ACHN (cell line): ENCODE data around the gene CAPN11.
"Not testable (repeated sequence)": the region's sequence is repeated elsewhere in the genome, so short reads cannot be mapped to it uniquely, and the experiment has no call there.

Experiments used
- DNase-seq: peaks from one replicate; pipeline ENCODE4 v3.0.0-alpha.2; 2015
- in situ Hi-C: cut with HindIII; loops from 2 replicates; pipeline ENCODE4 v1.10.0; 2017; ENCODE audit warnings: low sequenced_read_pairs, low pct_ligation_motif_present, low pct_unique_long_range_greater_than_20kb

CAPN11 gene

DNA sequence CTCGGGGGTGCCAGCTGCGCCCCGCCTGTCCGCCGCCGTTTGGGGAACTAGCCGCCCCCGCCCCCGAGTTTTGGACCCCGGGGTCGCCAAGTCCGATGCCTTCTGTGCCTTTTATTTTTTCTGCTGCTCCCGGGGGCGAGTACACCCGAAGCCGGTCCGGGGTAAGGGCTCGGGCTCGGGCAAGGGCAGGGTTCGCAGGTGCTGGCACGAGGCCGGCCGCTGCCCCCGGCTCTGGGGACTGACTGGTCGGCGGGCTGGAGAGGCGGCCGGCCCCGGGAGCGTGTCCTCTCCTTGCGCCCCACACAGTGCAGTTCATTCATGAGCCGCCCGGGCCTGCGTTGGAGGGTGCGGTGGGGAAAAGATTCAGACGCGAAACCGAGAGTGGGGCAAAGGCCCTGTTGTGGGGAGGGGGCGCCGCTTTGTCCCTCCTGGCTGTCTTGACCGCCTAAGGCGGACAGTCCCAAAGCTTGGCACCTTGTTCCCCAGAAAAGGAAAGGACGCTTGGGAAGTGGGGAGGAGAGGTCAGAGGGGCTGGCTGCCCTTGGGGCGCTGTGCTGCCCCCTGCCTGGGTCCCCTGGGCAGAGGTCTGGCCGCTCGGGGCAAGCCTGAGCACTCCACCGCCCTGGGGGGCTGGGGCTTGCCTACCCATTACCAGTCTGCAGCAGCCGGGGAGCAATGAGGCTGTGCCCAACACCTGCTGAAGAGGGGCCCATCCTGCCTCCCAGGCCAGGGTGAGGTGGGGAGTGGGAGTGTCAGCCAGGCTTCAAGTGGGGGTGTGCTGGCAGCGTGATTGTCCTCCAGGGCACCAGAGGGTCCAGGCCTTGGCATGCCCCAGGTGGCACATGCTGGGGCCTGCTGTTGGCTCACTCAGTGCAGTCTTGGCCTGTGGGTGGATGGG lies 30.4 kb upstream of the CAPN11 start:
- in situ Hi-C loops = no loop called here
- peak; percentile 46 for DNase-seq

DNA sequence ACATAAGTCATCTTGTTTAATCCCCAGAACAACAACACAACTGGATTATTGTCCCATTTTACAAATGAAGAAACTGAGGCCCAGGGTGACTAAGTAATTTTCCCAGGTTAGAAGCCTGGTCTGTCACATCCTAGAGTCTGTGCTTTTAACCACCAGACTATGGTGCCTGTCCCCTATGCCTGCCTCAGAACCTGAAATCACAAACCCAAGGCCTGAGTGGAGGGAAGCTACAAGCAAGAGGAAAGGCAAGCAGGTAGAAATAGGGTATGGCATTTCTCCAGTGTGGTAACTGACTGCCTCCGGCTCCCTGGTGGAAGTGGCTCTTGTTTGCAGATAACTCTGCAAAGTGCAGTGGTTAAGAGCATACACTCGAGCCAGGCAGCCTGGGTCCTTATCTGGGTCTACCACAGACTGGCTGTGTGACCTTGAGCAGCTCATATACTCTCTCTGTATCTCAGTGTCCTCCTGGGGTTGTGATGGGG lies 28.7 kb upstream of the CAPN11 start:
- no peak for DNase-seq
- in situ Hi-C loops = no loop called here

- DNase-seq = no peak
- in situ Hi-C loops = no loop called here
Observed at GRCh38 chr6:44131892-44132291, 26.7 kb upstream of the CAPN11 start.

GRCh38 chr6:44132476-44132875 lies 26.1 kb upstream of the CAPN11 start:
- in situ Hi-C loops = no loop called here
- DNase-seq = no peak

DNA sequence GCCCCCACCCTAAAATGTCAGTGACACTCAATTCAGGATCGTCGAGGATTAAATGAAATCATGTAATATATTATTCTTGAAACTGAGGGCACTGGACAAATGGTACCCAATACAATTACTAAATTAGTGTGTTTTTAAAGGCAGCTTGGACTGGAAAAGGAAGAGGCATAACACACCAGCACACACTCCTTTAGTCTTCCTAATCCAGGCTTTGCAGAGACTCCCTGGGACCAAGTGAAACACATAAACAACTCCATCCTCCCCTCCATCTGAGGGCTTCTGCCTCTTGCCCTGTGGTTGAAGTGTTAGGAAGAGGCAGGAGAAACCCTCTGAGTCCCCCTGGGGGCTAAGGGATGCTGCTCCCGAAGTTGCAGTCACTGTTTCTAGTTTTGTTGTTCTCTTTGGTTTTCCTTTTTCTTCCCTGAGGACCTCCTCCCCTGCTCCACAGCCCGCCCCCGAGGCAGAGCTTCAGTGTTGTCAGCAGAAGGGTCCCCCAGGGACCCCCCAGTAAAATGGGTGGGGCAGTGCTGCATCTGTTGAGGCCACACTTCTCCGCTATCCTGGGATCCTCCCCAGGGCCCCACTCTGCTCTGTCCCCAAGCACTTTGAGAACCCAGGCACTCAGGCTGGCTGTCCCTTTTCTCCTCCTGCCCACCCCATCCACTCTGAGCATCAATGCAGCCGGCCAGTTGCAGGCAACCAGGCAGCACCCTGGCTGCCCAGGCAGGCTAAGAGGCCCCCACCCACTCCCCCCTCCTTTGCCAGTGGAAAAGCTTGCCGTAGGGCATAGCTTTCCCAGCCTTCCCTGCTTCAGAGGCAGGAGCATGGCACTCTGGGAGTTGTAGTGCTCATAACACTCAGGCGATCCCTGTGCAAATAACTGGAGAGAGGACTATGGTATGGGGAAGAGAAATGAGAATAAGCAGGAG lies 25.4 kb upstream of the CAPN11 start:
- in situ Hi-C loops = no loop called here
- no peak for DNase-seq

DNA sequence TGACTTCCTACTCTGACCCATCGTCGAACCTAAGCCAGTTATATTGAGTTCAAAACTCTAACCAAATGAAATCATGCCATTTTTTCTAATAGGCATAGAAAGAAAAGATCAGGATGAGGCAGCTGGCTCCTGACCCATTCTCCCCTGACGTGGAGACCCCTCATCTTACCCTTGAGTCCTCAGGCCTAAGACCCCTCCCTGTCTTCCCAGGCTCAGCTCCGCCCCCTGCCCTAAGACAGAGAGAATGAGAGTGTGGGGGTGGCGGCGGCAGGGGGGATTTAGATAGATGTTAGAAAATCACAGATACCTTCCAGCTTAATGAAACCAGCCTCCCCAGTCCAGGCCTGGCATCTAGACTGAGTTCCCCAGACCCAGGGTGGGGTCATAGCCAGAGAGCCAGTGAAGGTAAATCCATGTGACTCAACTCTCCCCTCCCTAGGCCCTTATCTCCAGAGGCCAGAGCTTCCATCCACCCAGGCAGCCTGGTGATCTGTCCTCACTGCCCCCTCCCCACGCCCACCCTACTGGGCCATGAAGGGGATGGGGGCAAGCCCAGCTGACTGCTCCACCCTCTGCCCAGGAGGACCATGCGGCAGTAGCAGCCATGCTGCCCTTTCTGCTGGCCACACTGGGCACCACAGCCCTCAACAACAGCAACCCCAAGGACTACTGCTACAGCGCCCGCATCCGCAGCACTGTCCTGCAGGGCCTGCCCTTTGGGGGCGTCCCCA lies 24.5 kb upstream of the CAPN11 start:
- in situ Hi-C loops = no loop called here
- DNase-seq = no peak

- in situ Hi-C loops = no loop called here
- no peak for DNase-seq
Observed at GRCh38 chr6:44135173-44135758, 23.4 kb upstream of the CAPN11 start.

- in situ Hi-C loops = no loop called here
- no peak for DNase-seq
Observed at GRCh38 chr6:44135875-44136274, 22.7 kb upstream of the CAPN11 start.

GRCh38 chr6:44138717-44139350 lies 19.8 kb upstream of the CAPN11 start:
- no peak for DNase-seq
- in situ Hi-C loops = no loop called here

- DNase-seq = no peak
- in situ Hi-C loops = no loop called here
Observed at GRCh38 chr6:44139351-44139743, 19.3 kb upstream of the CAPN11 start.

GRCh38 chr6:44142835-44143234 lies 15.8 kb upstream of the CAPN11 start:
- DNase-seq = no peak
- in situ Hi-C loops = no loop called here

GRCh38 chr6:44143731-44144130 lies 14.9 kb upstream of the CAPN11 start:
- no peak for DNase-seq
- in situ Hi-C loops = no loop called here

DNA sequence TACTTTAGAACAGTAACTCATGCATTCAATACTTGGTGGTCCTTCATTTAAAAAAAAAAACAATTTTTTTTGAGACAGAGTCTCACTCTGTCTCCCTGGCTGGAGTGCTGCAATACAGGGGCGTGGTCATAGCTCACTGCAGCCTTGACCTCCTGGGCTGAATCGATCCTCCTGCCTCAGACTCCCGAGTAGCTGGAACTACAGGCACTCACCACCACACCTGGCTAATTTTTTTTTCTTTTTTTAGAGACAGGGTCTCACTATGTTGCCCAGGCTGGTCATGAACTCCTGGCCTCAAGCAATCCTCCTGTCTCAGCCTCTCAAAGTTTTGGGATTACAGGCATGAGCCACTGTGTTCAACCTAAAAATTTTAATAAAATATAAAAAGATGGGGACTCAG lies 14.1 kb upstream of the CAPN11 start:
- in situ Hi-C loops, DNase-seq: not testable (repeated sequence)

DNA sequence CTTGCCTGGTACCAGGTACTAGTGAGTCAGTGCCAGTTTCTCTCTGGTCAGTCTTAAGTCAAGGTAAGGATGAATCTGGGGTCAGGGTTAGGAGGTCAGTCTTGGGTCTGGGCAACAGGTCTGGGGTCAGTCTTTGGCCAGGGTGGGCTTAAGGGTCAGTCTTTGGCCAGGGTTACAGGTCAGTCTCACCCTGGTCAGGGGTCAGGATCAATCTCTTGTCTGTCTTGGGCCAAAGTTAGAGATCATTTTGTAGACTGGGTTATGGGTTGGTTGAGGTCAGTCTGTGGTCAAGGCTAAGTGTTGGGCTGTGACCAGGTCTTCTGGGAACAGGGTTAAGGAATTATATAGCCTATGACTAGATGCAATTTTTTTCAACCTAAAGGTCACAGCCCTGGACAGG lies 12.8 kb upstream of the CAPN11 start:
- in situ Hi-C loops = no loop called here
- no peak for DNase-seq

GRCh38 chr6:44146685-44147084 lies 11.9 kb upstream of the CAPN11 start:
- in situ Hi-C loops = no loop called here

GRCh38 chr6:44147256-44147655 lies 11.4 kb upstream of the CAPN11 start:
- no peak for DNase-seq
- in situ Hi-C loops = no loop called here

More at GRCh38 chr6:44146685-44147084, 11.9 kb upstream of the CAPN11 start:
- DNase-seq = no peak

DNA sequence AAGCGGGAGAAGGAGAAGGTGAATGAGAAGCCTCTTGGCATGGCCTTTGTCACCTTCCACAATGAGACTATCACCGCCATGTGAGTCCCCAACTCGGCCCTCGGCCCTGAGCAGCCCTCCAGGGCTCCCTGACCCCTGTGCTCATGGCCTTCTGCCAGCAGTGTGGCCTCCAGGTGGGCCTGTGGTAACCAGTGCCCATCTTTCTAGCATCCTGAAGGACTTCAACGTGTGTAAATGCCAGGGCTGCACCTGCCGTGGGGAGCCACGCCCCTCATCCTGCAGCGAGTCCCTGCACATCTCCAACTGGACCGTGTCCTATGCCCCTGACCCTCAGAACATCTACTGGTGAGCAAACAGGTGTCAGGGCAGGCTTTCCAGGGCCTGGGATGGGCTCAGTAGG lies 10.3 kb upstream of the CAPN11 start:
- in situ Hi-C loops = no loop called here
- DNase-seq = no peak
